ENCODE measurements around the gene ENTREP1. TPM values are rescaled to one million over a fixed set of nuclear protein-coding genes. Genes with fewer than 3 reads are reported as not detected.

ENTREP1 gene
- total and polyA plus RNA-seq, 2 of the 4 experiments (the other 2 are of a cell fraction): not detected

GRCh38 chr9:69319324-69320025 is 5.5 kb upstream of the ENTREP1 start:
- ATAC-seq (ENCODE audit: low read depth) (no peak), DNase-seq (no peak)
- TF ChIP-seq RAD21 (IDR thresholded peaks at IDR 0.05; ENCODE audit: low read length): no peak
- no peak for TF ChIP-seq RFX5 (IDR thresholded peaks at IDR 0.05; ENCODE audit: low read depth, low read length)
- TF ChIP-seq RCOR1 (IDR thresholded peaks at IDR 0.05; ENCODE audit: insufficient replicate concordance, low read length): no peak
- no peak for TF ChIP-seq CTCF (conservative IDR thresholded peaks at IDR 0.05; ENCODE audit: low read depth, low read length)
- TF ChIP-seq FOS (IDR thresholded peaks at IDR 0.05; ENCODE audit: low read depth, low read length): no peak
- TF ChIP-seq CHD1 (IDR thresholded peaks at IDR 0.05; ENCODE audit: low read depth, low read length): no peak
- no peak for TF ChIP-seq MXI1 (IDR thresholded peaks at IDR 0.05; ENCODE audit: borderline replicate concordance, low read depth, low read length)
- TF ChIP-seq USF2 (IDR thresholded peaks at IDR 0.05; ENCODE audit: low read depth, low read length): no peak
- no peak for TF ChIP-seq NFE2L2 (IDR thresholded peaks at IDR 0.05; ENCODE audit: low read depth, low read length)
- no peak for TF ChIP-seq CEBPB (IDR thresholded peaks at IDR 0.05; ENCODE audit: low read depth, low read length)
- no peak for TF ChIP-seq POLR2A (IDR thresholded peaks at IDR 0.05; ENCODE audit: low read depth, low read length)
- TF ChIP-seq MAFK (IDR thresholded peaks at IDR 0.05; ENCODE audit: low read depth, low read length): no peak
- TF ChIP-seq SMC3 (IDR thresholded peaks at IDR 0.05; ENCODE audit: low read depth, low read length): no peak
- TF ChIP-seq BHLHE40 (IDR thresholded peaks at IDR 0.05; ENCODE audit: low read depth, low read length): no peak
- TF ChIP-seq ELK1 (IDR thresholded peaks at IDR 0.05; ENCODE audit: borderline replicate concordance, low read depth, low read length): no peak
- TF ChIP-seq MAZ (IDR thresholded peaks at IDR 0.05; ENCODE audit: borderline replicate concordance, low read depth, low read length): no peak
- H3K36me3 ChIP-seq (ENCODE audit: control insufficient read depth, insufficient read depth, low read length): no peaks in the 10 kb centered on the region
- H3K18ac ChIP-seq (ENCODE audit: low read depth, low read length): no peak overlapping the region
- H3K27me3 ChIP-seq (ENCODE audit: control insufficient read depth, insufficient read depth, low read length): peaks cover 36% of the 10 kb centered on the region
- no peak overlapping the region for H3K4me2 ChIP-seq (ENCODE audit: low read depth, low read length)
- no peak overlapping the region for H3K56ac ChIP-seq (ENCODE audit: extremely low read depth, insufficient read depth, low read length)
- no peak overlapping the region for H2BK20ac ChIP-seq (ENCODE audit: low read depth, low read length)
- H3K14ac ChIP-seq (replicated peaks; ENCODE audit: low read depth, low read length): no peak overlapping the region
- H3K9me3 ChIP-seq (ENCODE audit: control insufficient read depth, insufficient read depth, low read length): no peaks in the 10 kb centered on the region
- no peak overlapping the region for H2AK9ac ChIP-seq (replicated peaks; ENCODE audit: low read depth, low read length, poor library complexity)
- H3K9me1 ChIP-seq (ENCODE audit: insufficient read depth, low read length): no peaks in the 10 kb centered on the region
- in situ Hi-C loops (cut with MboI; ENCODE audit: low sequenced_read_pairs) (no loop called here), dilution Hi-C loops (cut with HindIII; ENCODE audit: low sequenced_read_pairs, unreplicated experiment) (no loop called here), intact Hi-C loops (cut with micrococcal nuclease) (no loop called here)
- H3K4me3 ChIP-seq (ENCODE audit: insufficient read depth, low read depth, low read length): no peak overlapping the region
- no peak overlapping the region for H3K27ac ChIP-seq (ENCODE audit: insufficient read depth, low read length)
- H4K91ac ChIP-seq (ENCODE audit: insufficient read depth, low read depth, low read length): no peak overlapping the region
- no peaks in the 10 kb centered on the region for H3K79me1 ChIP-seq (ENCODE audit: low read depth in 1 of 2, low read length in 2 of 2)
- no peak overlapping the region for H3K9ac ChIP-seq (ENCODE audit: low read depth, low read length)
- no peak overlapping the region for H2AFZ ChIP-seq (replicated peaks; ENCODE audit: low read length, poor library complexity)
- H4K5ac ChIP-seq (ENCODE audit: low read depth, low read length): no peak overlapping the region
- no peak overlapping the region for H4K8ac ChIP-seq (ENCODE audit: low read depth in 2 of 2, low read length in 2 of 2)
- no peak overlapping the region for H3K23ac ChIP-seq (ENCODE audit: low read depth, low read length)
- no peaks in the 10 kb centered on the region for H3K4me1 ChIP-seq (ENCODE audit: control insufficient read depth, insufficient read depth, low read length)
- no peak overlapping the region for H2BK15ac ChIP-seq (ENCODE audit: low read depth, low read length)
- no peak overlapping the region for H2AK5ac ChIP-seq (ENCODE audit: low read depth, low read length)
- BruUV-seq (replicated peaks): no TSS peak
- 35% methylated on average over 3 of the region's 6 CpGs; no CpG with 5 or more reads in 1 of the 2 experiments for WGBS, 2 experiments (ENCODE audit: extremely low coverage in 2 of 2, insufficient read length in 1 of 2)
- ChIA-PET CTCF (no interaction called here), POLR2A (ENCODE audit: unreplicated experiment) (no interaction called here)
- H2BK120ac ChIP-seq (ENCODE audit: low read depth, low read length): no peak overlapping the region
- no peak overlapping the region for H3K4ac ChIP-seq (ENCODE audit: low read depth, low read length)
- no peak overlapping the region for H2BK5ac ChIP-seq (ENCODE audit: low read depth, low read length, poor library complexity, severe bottlenecking)
- H4K20me1 ChIP-seq (ENCODE audit: insufficient read depth, low read length): no peaks in the 10 kb centered on the region

All from IMR-90 (cell line).